DMS114 treated with DMSO at 0.1 percent for 48 hours (cell line): ENCODE measurements around the gene KHDRBS2.
"Not testable (repeated sequence)": the region's sequence is repeated elsewhere in the genome, so short reads cannot be mapped to it uniquely, and the experiment has no call there.

ENCODE experiments used
- DNase-seq: peaks from one replicate; lab custom pipeline; 2025; ENCODE audit not compliant: unreplicated experiment; lab: John Stamatoyannopoulos, UW

Gene KHDRBS2

DNA sequence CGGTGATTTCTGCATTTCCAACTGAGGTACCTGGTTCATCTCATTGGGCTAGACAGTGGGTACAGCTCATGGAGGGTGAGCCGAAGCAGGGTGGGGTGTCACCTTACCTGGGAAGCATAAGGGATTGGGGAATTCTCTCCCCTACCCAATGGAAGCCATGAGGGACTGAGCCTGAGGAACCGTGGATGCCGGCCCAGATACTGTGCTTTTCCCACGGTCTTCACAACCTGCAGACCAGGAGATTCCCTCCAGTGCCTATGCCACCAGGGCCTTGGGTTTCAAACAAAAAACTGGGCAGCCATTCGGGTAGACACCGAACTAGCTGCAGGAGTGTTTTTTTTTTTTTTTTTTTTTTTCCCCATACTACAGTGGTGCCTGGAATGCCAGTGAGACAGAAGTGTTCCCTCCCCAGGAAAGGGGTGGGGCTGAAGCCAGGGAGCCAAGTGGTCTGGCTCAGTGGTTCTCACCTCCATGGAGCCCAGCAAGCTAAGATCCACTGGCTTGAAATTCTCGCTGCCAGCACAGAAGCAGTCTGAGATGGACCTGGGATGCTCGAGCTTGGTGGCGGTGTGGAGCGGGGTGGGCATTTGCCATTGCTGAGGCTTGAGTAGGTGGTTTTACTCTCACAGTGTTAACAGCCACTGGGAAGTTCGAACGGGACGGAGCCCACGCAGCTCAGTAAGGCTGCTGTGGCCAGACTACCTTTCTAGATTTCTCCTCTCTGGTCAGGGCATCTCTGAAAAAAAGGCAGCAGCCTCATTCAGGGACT lies 416.2 kb downstream of the KHDRBS2 start:
- no peak for DNase-seq

DNA sequence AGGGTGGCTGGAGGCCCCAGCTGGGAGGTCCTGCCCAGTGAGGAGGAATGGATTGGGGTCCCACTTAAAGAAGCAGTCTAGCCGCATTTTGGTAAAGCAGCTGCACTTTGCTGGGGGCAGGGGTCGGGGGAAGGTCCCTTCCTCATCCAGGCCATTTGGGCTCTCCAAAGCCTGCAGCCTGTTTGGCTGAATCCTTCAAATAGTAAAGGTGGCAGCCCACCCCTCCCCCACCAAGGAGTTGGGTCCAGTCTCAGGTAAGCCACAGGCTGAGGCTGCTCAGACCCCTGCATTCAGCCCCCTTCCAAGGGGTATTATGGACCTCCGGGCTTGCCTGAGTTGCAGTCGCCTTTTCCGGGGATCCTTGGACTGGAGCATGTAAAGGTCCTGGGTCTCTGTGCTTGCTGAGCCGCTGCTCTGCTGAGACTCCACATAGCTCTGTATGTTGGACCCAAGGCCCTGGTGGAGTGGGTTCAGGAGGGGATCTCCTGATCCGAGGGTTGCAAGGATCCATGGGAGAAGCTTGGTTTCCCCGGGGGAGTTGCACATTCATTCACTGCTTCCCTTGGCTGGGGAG lies 417.4 kb downstream of the KHDRBS2 start:
- DNase-seq: no peak

DNA sequence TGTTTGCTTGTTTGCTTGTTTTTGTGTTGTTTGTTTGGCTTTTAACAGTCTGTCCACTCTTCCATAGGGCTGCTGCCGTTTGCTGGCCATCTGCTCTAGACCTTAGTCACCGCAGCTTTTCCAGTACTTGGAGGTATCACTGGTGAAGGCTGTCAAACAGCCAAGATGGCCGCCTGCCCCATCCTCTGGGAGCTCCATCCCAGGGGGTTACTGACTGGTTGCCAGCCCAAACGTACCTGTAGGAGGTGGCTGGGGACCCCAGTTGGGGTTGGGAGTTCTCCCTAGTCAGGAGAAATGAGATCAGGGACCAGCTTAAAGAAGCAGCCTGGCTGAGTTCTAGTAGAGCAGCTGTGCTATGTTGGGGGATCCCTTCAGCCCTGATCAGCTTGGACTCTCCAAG lies 418.4 kb downstream of the KHDRBS2 start:
- no peak for DNase-seq

DNA sequence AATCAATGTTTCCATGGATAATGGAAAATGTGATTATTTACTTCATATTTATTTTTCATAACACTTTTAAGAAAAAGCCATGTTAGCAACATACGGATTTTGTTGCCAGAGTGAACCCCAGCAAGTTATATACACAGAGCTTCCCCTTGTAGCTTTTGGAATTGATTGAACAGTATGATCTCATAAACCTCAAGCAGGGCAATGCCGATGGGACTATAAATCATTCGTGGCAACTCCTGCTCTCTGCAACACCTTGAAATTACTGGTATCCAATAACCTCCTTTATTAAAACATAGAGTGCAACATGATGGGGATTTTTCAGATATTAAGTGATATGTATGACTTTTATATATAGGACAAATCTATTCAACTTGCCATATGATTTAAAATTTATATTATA lies 428.5 kb downstream of the KHDRBS2 start:
- DNase-seq: no peak

DNA sequence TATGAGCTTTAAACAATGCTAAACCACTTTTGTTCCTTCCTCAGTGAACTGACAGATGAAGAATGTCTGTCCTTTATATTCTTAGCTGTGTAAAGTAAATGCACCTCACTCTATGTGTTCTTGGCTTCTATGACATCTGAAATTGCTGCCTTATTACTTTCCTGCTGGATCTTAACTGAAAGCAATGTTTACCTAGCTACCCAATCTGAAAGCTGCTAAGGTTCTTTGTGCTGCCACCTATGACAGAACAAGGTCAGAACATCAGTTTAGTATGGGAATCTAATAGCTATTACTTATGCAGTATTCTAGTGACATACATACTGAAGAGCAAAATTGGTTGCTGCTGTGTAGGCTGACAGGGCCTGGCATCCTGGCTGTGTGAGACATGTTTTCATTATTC lies 444.1 kb downstream of the KHDRBS2 start:
- no peak for DNase-seq

DNA sequence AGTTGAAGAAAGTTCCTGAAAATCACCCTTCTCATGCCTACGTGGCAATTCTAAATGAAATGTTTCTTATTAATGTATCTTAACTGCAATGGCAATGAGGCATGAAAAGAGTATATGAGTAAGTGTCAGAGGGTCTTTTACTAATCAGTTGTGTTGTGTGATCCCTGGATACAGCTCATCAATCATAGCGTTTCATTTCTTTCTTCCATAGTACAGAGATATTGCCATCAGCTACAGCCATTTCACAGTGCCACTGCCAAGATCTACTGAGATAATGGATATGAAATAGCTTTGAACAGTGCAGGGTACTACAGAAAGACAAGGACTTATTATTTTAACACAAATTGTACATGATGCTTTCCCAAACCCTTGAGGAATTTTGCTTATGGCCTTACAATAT lies 450.8 kb downstream of the KHDRBS2 start:
- DNase-seq: no peak

DNA sequence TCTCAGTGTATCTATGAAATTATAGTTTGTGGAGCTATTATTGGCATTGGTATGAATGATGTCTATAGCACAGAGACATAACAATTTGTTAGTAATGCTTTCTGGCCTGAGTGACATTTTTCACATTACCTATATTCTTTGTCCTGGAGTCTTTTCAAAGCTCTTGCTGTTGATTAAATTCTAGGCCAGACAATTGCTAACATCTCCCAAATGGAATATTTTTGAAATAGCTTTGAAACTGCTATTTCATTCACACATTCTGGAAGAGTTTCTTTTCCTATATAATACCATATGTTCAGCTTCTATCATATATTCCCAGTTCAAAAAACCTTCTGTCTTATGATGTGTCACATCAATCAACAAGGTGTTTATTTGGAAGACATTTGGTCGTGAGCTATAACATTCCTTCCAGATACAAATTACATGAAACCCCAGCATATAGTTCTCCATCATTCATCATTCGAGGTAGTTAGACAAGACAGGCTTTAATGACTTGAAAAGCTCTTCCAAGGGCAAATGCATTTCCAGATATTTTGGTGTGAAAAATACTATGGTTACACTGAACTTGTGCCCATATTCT lies 452.8 kb downstream of the KHDRBS2 start:
- DNase-seq: no peak

DNA sequence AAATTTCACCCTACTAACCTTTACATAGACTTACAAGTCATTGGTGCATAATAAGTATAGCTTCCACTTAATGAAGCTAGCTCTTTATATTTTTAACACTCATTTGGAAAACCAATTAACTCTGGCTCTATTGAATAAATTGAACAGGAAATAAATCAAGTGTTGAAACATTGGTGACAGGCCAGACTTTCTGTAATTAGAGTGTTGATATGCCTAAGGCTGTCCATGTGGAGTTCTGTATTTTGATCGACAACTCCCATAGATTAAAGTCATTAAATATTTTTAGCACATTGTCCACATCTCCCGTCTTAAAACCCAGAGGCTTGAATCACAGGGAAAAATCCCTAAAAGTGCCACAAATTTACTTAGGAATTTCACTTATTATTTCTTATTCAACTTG lies 468.3 kb downstream of the KHDRBS2 start:
- no peak for DNase-seq

DNA sequence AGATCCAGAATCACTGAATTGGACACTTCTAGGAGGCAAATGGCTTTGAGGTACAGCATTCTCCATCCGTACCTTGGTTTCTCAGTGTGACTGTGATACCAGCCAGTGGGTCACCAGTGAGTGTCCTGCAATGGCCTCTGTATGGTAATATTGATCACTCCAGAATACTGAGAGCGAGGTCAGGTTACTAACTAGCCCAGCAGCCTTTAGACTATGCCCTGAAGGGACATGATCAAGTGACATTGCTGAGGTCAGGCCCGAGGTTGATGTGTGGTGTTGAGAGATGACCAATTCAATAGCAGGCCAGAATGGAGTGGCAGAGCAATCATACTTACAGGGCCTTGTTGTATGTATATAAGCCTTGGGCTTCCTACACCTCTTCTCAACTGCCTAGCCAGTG lies 476.0 kb downstream of the KHDRBS2 start:
- no peak for DNase-seq

DNA sequence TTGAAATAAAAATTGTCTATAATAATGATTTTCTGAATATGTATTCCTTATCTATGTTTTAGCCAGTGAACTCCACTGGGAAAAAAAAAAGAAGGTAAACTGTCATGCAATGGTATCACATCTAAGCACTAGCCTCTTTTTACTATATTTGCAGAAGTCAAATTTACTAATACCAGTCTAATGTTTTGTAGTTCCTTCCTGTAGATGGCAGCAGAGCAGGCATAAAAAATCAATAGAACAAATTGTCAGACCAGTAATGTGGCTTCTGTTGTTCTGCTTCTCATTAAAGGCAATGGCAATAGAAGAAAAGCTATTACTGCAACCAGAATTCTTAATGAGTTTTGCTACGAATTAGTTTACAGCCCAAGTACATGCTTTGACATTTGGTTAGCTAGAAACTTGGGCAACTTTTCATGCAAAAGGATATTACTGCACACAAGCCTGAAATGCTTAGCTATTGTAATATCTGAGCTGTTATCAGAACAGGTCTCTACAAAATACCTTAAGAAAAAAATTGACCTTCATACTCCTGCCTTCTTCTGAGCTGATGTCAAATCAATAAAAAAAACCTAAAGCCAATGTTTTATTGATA lies 476.9 kb downstream of the KHDRBS2 start:
- DNase-seq: peak; percentile 56

DNA sequence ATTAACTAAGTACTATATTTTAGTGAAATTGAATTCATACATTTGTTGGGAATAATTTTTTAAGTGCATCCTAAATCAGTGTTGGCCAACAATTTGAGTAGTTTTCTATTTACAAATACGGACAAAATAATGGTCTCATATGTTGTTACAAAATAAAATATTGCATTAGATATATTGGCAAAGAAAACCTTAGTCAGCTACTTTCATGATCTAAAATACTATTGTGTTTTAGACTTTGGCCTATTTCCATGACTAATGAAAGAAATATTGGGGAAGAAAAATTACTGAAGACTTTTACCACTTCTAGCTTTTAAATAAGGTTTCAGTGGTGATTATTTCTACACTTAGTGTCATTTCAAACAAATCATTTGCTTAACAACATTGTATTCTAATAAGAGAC lies 498.0 kb downstream of the KHDRBS2 start:
- no peak for DNase-seq

DNA sequence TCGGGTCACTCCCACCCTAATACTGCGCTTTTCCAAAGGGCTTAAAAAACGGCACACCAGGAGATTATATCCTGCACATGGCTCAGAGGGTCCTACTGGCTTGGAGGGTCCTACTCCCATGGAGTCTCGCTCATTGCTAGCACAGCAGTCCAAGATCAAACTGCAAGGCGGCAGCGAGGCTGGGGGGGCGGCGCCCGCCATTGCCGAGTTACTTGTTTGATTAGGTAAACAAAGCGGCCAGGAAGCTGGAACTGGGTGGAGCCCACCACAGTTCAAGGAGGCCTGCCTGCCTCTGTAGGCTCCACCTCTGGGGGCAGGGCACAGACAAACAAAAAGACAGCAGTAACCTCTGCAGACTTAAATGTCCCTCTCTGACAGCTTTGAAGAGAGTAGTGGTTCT lies 516.6 kb downstream of the KHDRBS2 start:
- not testable (repeated sequence) for DNase-seq

DNA sequence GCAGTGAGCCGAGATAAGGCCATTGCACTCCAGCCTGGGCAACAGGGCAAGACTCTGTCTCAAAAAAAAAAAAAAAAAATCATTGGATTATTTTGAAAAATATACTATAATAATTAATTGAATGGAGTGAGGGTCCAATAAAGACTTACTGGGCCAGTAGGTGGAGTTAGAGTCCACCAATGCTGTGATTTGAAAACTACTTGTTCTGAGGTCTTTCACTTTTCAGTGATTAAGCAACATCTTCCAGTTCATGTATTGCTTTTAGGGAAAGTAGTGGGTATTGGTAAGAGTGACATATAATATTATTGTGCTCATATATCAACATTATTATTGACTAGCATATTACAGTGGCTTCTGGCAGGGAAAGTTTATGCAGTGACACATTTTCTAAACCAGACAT lies 530.3 kb downstream of the KHDRBS2 start:
- DNase-seq: no peak

DNA sequence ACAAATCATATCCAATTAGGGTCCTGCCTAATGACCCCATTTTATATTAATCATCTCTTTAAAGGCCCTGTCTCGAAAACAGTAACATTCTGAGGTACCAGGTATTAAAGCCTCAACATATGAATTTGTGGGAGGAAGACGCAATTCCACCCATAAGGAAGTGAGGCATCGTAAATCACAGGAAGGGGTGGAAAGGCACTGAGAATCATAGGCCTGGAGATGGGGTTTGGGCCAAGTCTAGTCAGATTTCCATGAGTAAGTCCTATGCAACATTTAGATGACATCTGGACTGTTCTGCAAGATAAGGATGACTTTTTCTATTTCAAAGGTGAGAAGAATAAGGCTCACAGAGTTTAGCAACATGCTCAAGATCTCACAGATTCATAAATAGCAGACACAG lies 534.0 kb downstream of the KHDRBS2 start:
- DNase-seq: no peak

DNA sequence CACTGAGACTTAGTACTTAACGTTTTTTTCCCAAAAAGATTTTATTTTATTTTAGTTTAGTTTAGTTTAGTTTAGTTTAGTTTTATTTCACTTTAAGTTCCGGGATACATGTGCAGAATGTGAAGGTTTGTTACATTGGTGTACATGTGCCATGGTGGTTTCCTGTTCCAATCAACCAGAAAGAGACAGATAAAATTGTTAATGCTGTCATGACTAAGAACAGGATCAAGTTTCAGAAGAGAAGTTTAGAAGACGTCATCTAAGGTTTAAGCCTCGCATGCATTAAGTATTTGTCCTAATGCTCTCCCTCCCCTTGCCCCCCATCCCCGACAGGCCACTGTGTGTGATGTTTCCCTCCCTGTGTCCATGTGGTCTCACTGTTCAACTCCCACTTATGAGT lies 540.0 kb downstream of the KHDRBS2 start:
- no peak for DNase-seq

DNA sequence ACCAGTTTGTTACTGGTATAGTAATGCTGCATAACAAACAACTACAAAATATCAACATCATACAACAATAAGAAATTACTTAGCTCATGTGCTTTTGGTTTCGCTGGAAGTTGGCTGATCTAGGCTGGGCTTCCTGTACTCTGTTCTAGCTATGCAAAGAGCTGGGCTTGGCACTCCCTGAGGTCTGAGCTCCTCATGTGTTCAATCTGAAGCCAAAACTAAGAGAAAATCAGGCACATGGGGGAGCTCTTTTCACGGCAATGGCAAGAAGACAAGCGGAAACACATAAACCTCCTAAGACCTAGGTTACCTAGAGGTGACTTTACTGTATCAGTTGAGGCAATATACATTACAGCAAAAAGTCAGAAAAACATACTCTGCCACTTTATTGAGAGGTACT lies 574.2 kb downstream of the KHDRBS2 start:
- peak; percentile 11 for DNase-seq

DNA sequence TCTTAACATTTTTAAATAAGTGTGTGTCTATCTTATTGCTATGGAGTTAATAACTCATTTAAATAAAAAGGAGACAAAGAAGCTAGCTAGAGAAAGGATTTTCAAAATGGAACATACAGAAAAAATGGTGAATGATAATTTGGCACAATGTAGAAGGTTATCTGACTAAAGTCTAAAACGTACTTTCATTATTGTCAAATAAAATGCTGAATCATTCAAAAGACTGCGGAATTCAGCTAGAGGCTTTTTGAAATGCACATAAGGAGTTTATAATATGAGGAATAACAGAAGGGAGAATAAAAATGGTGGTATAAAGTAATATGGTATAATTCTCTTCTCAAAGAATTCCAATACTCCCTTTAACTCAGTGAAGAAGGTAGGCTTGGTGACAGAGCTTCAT lies 597.9 kb downstream of the KHDRBS2 start:
- no peak for DNase-seq

DNA sequence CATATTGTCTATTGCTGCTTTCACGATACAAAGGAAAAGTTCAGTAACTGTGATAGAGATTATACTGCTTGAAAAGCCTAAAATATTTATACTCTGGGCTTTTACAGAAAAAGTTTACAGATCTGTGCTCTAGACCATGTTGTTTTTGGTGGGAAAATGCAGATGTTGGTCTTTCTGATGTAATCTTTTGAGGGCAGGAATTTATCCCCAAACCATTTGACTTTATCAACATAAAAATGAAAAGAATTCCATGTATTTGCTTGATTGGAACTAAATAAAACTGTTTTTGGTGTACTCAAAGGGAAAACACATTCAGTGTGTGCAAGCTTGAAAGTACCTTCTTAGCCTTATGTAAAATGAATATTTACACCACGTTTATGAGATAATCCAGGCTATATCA lies 603.5 kb downstream of the KHDRBS2 start:
- no peak for DNase-seq

DNA sequence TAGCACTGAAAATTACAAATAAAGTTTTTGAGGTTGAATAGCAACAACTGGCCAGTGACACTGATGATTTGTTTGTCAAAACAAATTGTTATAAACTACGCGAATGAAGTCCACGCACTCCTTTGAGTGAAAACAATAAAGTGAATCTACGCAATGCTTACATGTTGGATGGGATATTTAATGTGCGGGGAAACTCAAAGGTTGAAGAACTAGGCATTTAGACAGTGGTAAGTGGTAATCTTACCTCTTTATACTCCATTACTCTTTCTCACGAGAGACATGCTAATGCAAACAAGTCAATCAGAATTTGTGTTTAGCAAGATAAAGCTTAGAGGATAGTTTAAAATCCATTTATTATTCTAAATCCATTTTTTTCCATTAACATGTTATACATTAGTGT lies 606.4 kb downstream of the KHDRBS2 start:
- DNase-seq: no peak

DNA sequence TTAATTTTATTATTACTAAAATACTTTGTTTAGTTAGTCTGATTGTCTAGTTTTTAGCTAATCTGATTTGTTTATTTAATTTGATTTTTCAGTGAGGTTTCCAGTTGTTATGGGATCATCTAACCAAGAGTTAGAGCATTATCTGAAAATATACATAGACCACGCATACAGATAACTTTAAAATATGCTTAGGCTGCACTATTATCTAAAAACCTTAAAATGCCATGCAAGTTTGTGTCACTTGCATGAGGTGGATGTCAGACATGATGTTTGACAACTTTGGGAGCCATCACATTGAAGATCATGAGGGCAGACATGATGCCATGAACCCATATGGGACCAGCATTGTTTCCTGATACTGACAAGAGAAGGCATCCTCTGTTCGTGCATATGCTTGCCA lies 610.3 kb downstream of the KHDRBS2 start:
- no peak for DNase-seq

DNA sequence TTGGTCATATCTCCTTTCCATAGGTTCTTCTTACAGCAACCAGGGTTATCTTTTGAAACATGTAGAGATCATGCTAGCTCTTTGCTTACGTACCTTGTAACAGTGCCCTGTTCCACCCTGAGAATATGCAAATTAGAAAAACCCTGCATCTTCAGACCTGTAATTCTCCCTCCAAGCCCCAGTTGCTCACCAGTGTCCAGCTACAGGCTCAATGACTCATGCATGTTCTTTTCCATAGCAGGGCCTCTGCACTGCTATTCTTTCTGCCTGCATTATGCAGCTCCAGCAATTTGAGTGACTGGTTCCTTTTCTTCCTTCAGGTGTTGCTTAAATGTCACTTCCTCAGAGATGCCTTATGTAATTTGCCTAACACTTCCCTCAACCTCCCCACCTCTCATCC lies 636.2 kb downstream of the KHDRBS2 start:
- no peak for DNase-seq

DNA sequence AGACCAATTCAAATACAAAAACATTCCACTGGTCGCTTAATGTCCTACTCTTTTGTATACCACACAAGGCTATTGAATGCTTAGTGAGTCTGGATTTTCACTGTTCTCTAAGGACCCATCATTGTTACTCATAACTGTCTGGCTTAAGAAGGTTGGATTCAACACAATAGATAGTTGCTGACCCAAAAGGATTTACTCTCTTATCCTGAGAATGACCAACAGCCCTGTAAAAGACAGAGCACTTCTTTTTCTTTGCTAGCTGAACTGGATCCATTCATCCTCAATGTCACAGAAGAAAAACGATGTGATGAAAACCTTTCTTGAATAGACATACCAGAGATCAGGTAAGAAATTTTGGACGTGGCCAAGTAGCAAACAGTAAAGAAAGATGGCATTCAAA lies 645.6 kb downstream of the KHDRBS2 start:
- DNase-seq: no peak
